SK-N-SH (cell line): ENCODE results near the gene NCK1. TPM values are rescaled to one million over a fixed set of nuclear protein-coding genes. Genes with fewer than 3 reads are reported as not detected.

Experiments used
- CTCF ChIA-PET: fragments of 300-600, 350-600 bp; formaldehyde crosslinking; extraction: SDS; loops from one replicate; lab custom pipeline; 2021; lab: Yijun Ruan, JAX
- POLR2A ChIA-PET: fragments of 350-600 bp; sonication (Branson Sonifier 250); formaldehyde crosslinking; extraction: SDS; loops from one replicate; lab custom pipeline; 2020; ENCODE audit warnings: antibody characterized with exemption, inconsistent platforms; lab: Yijun Ruan, JAX
- DNase-seq: peaks from one replicate; pipeline ENCODE4 v3.0.0; 2012
- H2AFZ ChIP-seq: fragments of 200-600 bp; sonication (generic); 2 replicates; pipeline ENCODE4 v1.8.1; 2016; ENCODE audit warnings: antibody characterized with exemption, mild to moderate bottlenecking, low read depth
- H3F3A ChIP-seq: fragments of 200-600 bp; sonication (generic); replicated peaks from 2 replicates; pipeline ENCODE3; 2016; ENCODE audit warnings: antibody characterized with exemption, mild to moderate bottlenecking; ENCODE audit not compliant: insufficient read depth
- H3K27ac ChIP-seq, 2 experiments: fragments of 200-500 bp in 1 of 2; fragments of 200-600 bp in 1 of 2; sonication (Bioruptor generic) in 1 of 2; sonication (generic), shearing (Covaris generic) in 1 of 2; 2 replicates each; pipeline versions ENCODE4 v1.5.1 to v1.6.1; 2014 to 2016; ENCODE audit warnings: low read depth in 2 of 2, inconsistent platforms in 1 of 2, low read length in 1 of 2, mild to moderate bottlenecking in 1 of 2, mixed read lengths in 1 of 2
- H3K27me3 ChIP-seq: fragments of 200-600 bp; sonication (generic), shearing (Covaris generic); 2 replicates; pipeline ENCODE4 v1.6.1; 2016; ENCODE audit warnings: mixed run types; ENCODE audit not compliant: insufficient read depth
- H3K36me3 ChIP-seq, 2 experiments: fragments of 200-500 bp in 1 of 2; fragments of 200-600 bp in 1 of 2; sonication (Bioruptor generic) in 1 of 2; sonication (generic) in 1 of 2; replicated peaks in 1 of 2; 2 replicates each; pipeline versions ENCODE3 to v1.5.1; 2014 to 2016; ENCODE audit warnings: low read length in 1 of 2, mild to moderate bottlenecking in 1 of 2; ENCODE audit not compliant: insufficient read depth in 2 of 2, control insufficient read depth in 1 of 2
- H3K4me1 ChIP-seq, 2 experiments: fragments of 200-500 bp in 1 of 2; fragments of 200-600 bp in 1 of 2; sonication (Bioruptor generic) in 1 of 2; sonication (generic), shearing (Covaris generic) in 1 of 2; 2 replicates each; pipeline versions ENCODE4 v1.5.1 to v1.6.1; 2014 to 2016; ENCODE audit warnings: low read depth in 1 of 2, low read length in 1 of 2, mixed run types in 1 of 2; ENCODE audit not compliant: insufficient read depth in 2 of 2, control insufficient read depth in 1 of 2
- H3K4me2 ChIP-seq: fragments of 200-600 bp; sonication (generic), shearing (Covaris generic); 2 replicates; pipeline ENCODE4 v1.6.1; 2017; ENCODE audit warnings: mixed run types
- H3K4me3 ChIP-seq, 2 experiments: fragments of 200-500 bp in 1 of 2; fragments of 200-600 bp in 1 of 2; sonication (Bioruptor generic) in 1 of 2; sonication (generic), shearing (Covaris generic) in 1 of 2; 2 replicates each; pipeline versions ENCODE4 v1.5.1 to v1.8.1; 2014 to 2016; ENCODE audit warnings: low read depth in 2 of 2, inconsistent platforms in 1 of 2, low read length in 1 of 2, mild to moderate bottlenecking in 1 of 2, mixed read lengths in 1 of 2, moderate library complexity in 1 of 2
- H3K79me2 ChIP-seq: fragments of 200-600 bp; sonication (generic); 2 replicates; pipeline ENCODE4 v1.8.1; 2017; ENCODE audit warnings: mild to moderate bottlenecking; ENCODE audit not compliant: insufficient read depth
- H3K9ac ChIP-seq: fragments of 200-600 bp; sonication (generic); 2 replicates; pipeline ENCODE4 v1.6.1; 2017; ENCODE audit warnings: mixed run types
- H3K9me2 ChIP-seq: fragments of 200-600 bp; sonication (generic); 2 replicates; pipeline ENCODE4 v1.6.1; 2017; ENCODE audit warnings: mixed run types
- H3K9me3 ChIP-seq: fragments of 200-600 bp; sonication (generic); 2 replicates; pipeline ENCODE4 v1.6.1; 2017; ENCODE audit warnings: mixed run types, mild to moderate bottlenecking, moderate library complexity
- H4K20me1 ChIP-seq: fragments of 200-600 bp; sonication (generic); 2 replicates; pipeline ENCODE4 v1.6.1; 2017; ENCODE audit warnings: mild to moderate bottlenecking, mixed run types; ENCODE audit not compliant: insufficient read depth
- CTCF ChIP-seq: fragments of 200-600 bp; sonication (generic); IDR thresholded peaks from 2 replicates; pipeline ENCODE4 v1.6.1; 2017; ENCODE audit warnings: antibody characterized with exemption, mild to moderate bottlenecking, moderate library complexity
- EZH2phosphoT487 ChIP-seq: fragments of 200-600 bp; sonication (generic); IDR thresholded peaks from 2 replicates; pipeline ENCODE4 v1.6.1; 2017; ENCODE audit warnings: low read depth, mixed run types, mild to moderate bottlenecking, antibody characterized with exemption, moderate library complexity, borderline replicate concordance
- FOSL2 ChIP-seq: IDR thresholded peaks from 2 replicates; pipeline ENCODE4 v1.4.0; 2012; ENCODE audit warnings: low read depth, mild to moderate bottlenecking, moderate library complexity, borderline replicate concordance
- NFIC ChIP-seq: IDR thresholded peaks from 2 replicates; pipeline ENCODE4 v1.4.0; 2012; ENCODE audit warnings: borderline replicate concordance
- RFX5 ChIP-seq: IDR thresholded peaks from 2 replicates; pipeline ENCODE4 v1.6.1; 2012; ENCODE audit warnings: mild to moderate bottlenecking, improper control_type of control experiment, low read length
- SMC3 ChIP-seq: IDR thresholded peaks from 2 replicates; pipeline ENCODE4 v1.6.1; 2012; ENCODE audit warnings: low read depth, low read length, improper control_type of control experiment
- TCF12 ChIP-seq: IDR thresholded peaks from 2 replicates; pipeline ENCODE4 v1.4.0; 2012
- TEAD4 ChIP-seq: IDR thresholded peaks from 2 replicates; pipeline ENCODE4 v1.4.0; 2012; ENCODE audit warnings: mild to moderate bottlenecking, borderline replicate concordance; ENCODE audit not compliant: insufficient read depth
- WGBS: methylation state at CpG from one replicate; pipeline ENCODE4 v1.1.6; 2017; ENCODE audit warnings: low lambda C conversion rate; 5-methylcytosine and 5-hydroxymethylcytosine counted together
- polyA plus RNA-seq, 3 experiments: library from polyadenylated mRNA; depleted of rRNA; stranded (reverse); fragments of >200 nt; gene quantifications; 2 replicates each; pipeline ENCODE4 v1.2.3, GENCODE V29; 2012

The NCK1 gene
- polyA plus RNA-seq, 1 of the 3 experiments (the other 2 are of a cell fraction): 16.2 TPM

GRCh38 chr3:136994772-136995516, 132.9 kb downstream of the NCK1 start:
- no peak for TF ChIP-seq RFX5
- TF ChIP-seq TCF12: no peak
- no peak for TF ChIP-seq CTCF
- peak; percentile 35; the same call in 1 of the 2 replicates for TF ChIP-seq NFIC
- H3K4me1 ChIP-seq: peaks cover 10 to 13% of the 10 kb centered on the region in 2 experiments; a peak in 2 of 4 replicates
- no peaks in the 10 kb centered on the region for H4K20me1 ChIP-seq
- no peaks in the 10 kb centered on the region for H3K9me3 ChIP-seq
- H3K27me3 ChIP-seq: no peaks in the 10 kb centered on the region
- H3K4me3 ChIP-seq: no peak overlapping the region
- no peak overlapping the region for H3K9ac ChIP-seq
- WGBS: 69% methylated on average over 8 of the region's 8 CpGs
- no peak overlapping the region for H2AFZ ChIP-seq
- H3K79me2 ChIP-seq: no peaks in the 10 kb centered on the region
- no peak overlapping the region for H3K4me2 ChIP-seq
- POLR2A ChIA-PET: no interaction called here
- peak overlapping the region in 1 of 2 experiments; percentile 35; a peak in 1 of 4 replicates for H3K27ac ChIP-seq
- H3F3A ChIP-seq: no peaks in the 10 kb centered on the region
- peak; percentile 32 for DNase-seq
- no peaks in the 10 kb centered on the region for H3K36me3 ChIP-seq
- no peaks in the 10 kb centered on the region for H3K9me2 ChIP-seq
- CTCF ChIA-PET: interaction anchor here (1.7 kb wide), 1 partner anchor 19 kb away, joined by 6 read pairs; no protein-coding TSS in a partner anchor

- Histone ChIP-seq H3K9ac (no peak overlapping the region), H3K9me2 (no peaks in the 10 kb centered on the region), H3K4me3 (no peak overlapping the region; a peak in 1 of 4 replicates)
- CTCF ChIA-PET: interaction anchor here (1.7 kb wide), 1 partner anchor 18 kb away, joined by 6 read pairs; no protein-coding TSS in a partner anchor
- TF ChIP-seq SMC3 (no peak), TEAD4 (no peak), EZH2phosphoT487 (no peak), NFIC (no peak), FOSL2 (no peak)
- TF ChIP-seq, all 33 proteins: peak for 0
- Histone ChIP-seq H3K27me3 (no peaks in the 10 kb centered on the region), H3K9me3 (no peaks in the 10 kb centered on the region), H3K4me2 (no peak overlapping the region), H3K4me1 (peaks cover 10 to 13% of the 10 kb centered on the region in 2 experiments; a peak in 2 of 4 replicates), H4K20me1 (no peaks in the 10 kb centered on the region), H3K79me2 (no peaks in the 10 kb centered on the region), H3K27ac (peak overlapping the region in 1 of 2 experiments; percentile 35; a peak in 1 of 4 replicates), H3F3A (no peaks in the 10 kb centered on the region), H3K36me3 (no peaks in the 10 kb centered on the region), H2AFZ (no peak overlapping the region)
- DNase-seq: no peak
- 90% methylated on average over 1 of the region's 1 CpG for WGBS
- POLR2A ChIA-PET: no interaction called here
Observed at GRCh38 chr3:136995652-136996051, 133.6 kb downstream of the NCK1 start.

Other genes starting within 250 kb of the NCK1 start
- gene STAG1, start 109.8 kb upstream of the NCK1 start, polyA plus RNA-seq (2012; rRNA removed): 5.5 and 6.9 TPM in 2 replicates
- 9.7 and 10.6 TPM in 2 replicates for gene SLC35G2, start 43.1 kb upstream of the NCK1 start, polyA plus RNA-seq (2012; rRNA removed)
- 0.58 and 0.78 TPM in 2 replicates for gene IL20RB, start 95.8 kb downstream of the NCK1 start, polyA plus RNA-seq (2012; rRNA removed)